ENCODE results near the gene GALNT16.

GRCh38 chr14:69226178-69226577 lies 33.8 kb upstream of the GALNT16 start:
- no peak for TF ChIP-seq CTCF (IDR thresholded peaks at IDR 0.05; ENCODE audit: insufficient read depth, low read depth, low read length)
- no peak for TF ChIP-seq EZH2 (IDR thresholded peaks at IDR 0.05; ENCODE audit: insufficient read depth, low read length)

Measured in astrocyte (in vitro differentiated cells and primary cell).